Measurements from ENCODE around the gene OAS2. TPM values are rescaled to one million over a fixed set of nuclear protein-coding genes. Genes with fewer than 3 reads are reported as not detected.
A peak's percentile ranks its signal among the peaks of the same experiment; 100 is the strongest.

Gene OAS2
- total RNA-seq = 1 to 10 TPM; 1.2 to 4.2 (median 3.2) TPM

GRCh38 chr12:112978163-112979040, at the start of gene OAS2:
Gene OAS2 (plus strand): TSS chr12:112978519. CDS start chr12:112978609, 90 bp downstream.
- Histone ChIP-seq H3K36me3 (no peaks in the 10 kb centered on the region), H3K27ac (peak within 1 kb of the TSS; percentile 73), H3K27me3 (no peaks in the 10 kb centered on the region), H3K9me3 (no peaks in the 10 kb centered on the region), H3K4me1 (peaks cover 25% of the 10 kb centered on the region), H3K4me3 (peak within 1 kb of the TSS; percentile 45)
- TF ChIP-seq POLR2A (IDR thresholded peaks at IDR 0.05) (peak in 1 of 2 donors; percentile 20), CTCF (IDR thresholded peaks at IDR 0.05) (no peak)
- DNase-seq (ENCODE audit: low spot score in 2 of 2) = no peak
- WGBS = 25% methylated on average over 16 of the region's 19 CpGs

- no peaks in the 10 kb centered on the region for H3K36me3 ChIP-seq
- TF ChIP-seq CTCF (IDR thresholded peaks at IDR 0.05) = no peak
- no peak for TF ChIP-seq POLR2AphosphoS5 (IDR thresholded peaks at IDR 0.05)
- no peak for TF ChIP-seq EP300 (IDR thresholded peaks at IDR 0.05)
- TF ChIP-seq POLR2A (IDR thresholded peaks at IDR 0.05) = no peak
- H3K4me3 ChIP-seq = no peak overlapping the region
- 83% methylated on average over 1 of the region's 1 CpG for WGBS
- no peak for DNase-seq (ENCODE audit: low spot score in 2 of 2)
- H3K9me3 ChIP-seq = no peaks in the 10 kb centered on the region
- H3K27me3 ChIP-seq = no peaks in the 10 kb centered on the region
- H3K27ac ChIP-seq = no peak overlapping the region
- H3K4me1 ChIP-seq = no peaks in the 10 kb centered on the region
Measured at GRCh38 chr12:112928978-112929377, 49.3 kb upstream of the OAS2 start.

GRCh38 chr12:112929715-112930114, 48.6 kb upstream of the OAS2 start:
- H3K27ac ChIP-seq = no peak overlapping the region
- no peak for DNase-seq (ENCODE audit: low spot score in 2 of 2)
- H3K4me3 ChIP-seq = no peak overlapping the region
- H3K9me3 ChIP-seq = no peaks in the 10 kb centered on the region
- no peaks in the 10 kb centered on the region for H3K4me1 ChIP-seq
- WGBS = 92% methylated on average over 3 of the region's 3 CpGs
- no peaks in the 10 kb centered on the region for H3K27me3 ChIP-seq
- TF ChIP-seq POLR2A (IDR thresholded peaks at IDR 0.05) (no peak), POLR2AphosphoS5 (IDR thresholded peaks at IDR 0.05) (no peak), CTCF (IDR thresholded peaks at IDR 0.05) (no peak), EP300 (IDR thresholded peaks at IDR 0.05) (no peak)
- H3K36me3 ChIP-seq = no peaks in the 10 kb centered on the region

GRCh38 chr12:112930350-112930749, 48.0 kb upstream of the OAS2 start:
- H3K4me3 ChIP-seq = no peak overlapping the region
- no peak for DNase-seq (ENCODE audit: low spot score in 2 of 2)
- no peaks in the 10 kb centered on the region for H3K4me1 ChIP-seq
- no peak overlapping the region for H3K27ac ChIP-seq
- H3K27me3 ChIP-seq = no peaks in the 10 kb centered on the region
- TF ChIP-seq EP300 (IDR thresholded peaks at IDR 0.05) = no peak
- TF ChIP-seq POLR2AphosphoS5 (IDR thresholded peaks at IDR 0.05) = no peak
- 100% methylated on average over 2 of the region's 2 CpGs for WGBS
- no peaks in the 10 kb centered on the region for H3K9me3 ChIP-seq
- H3K36me3 ChIP-seq = no peaks in the 10 kb centered on the region

GRCh38 chr12:112932485-112933128, 45.7 kb upstream of the OAS2 start:
- WGBS = 78% methylated on average over 6 of the region's 6 CpGs
- TF ChIP-seq POLR2AphosphoS5 (IDR thresholded peaks at IDR 0.05) = no peak
- TF ChIP-seq POLR2A (IDR thresholded peaks at IDR 0.05) = no peak
- TF ChIP-seq CTCF (IDR thresholded peaks at IDR 0.05) = no peak
- TF ChIP-seq EP300 (IDR thresholded peaks at IDR 0.05) = no peak
- H3K36me3 ChIP-seq = no peaks in the 10 kb centered on the region
- no peaks in the 10 kb centered on the region for H3K27me3 ChIP-seq
- no peak overlapping the region for H3K27ac ChIP-seq
- no peaks in the 10 kb centered on the region for H3K9me3 ChIP-seq
- DNase-seq (ENCODE audit: low spot score in 2 of 2) = no peak
- H3K4me3 ChIP-seq = no peak overlapping the region
- peaks cover 14% of the 10 kb centered on the region for H3K4me1 ChIP-seq

All from suprapubic skin (tissue), 4 donors.